GM23338 (cell line): ENCODE data around the gene AKAP10. TPM values are rescaled to one million over a fixed set of nuclear protein-coding genes. Genes with fewer than 3 reads are reported as not detected.

Experiments used
- ATAC-seq: fragments of 200-7000 bp; cut with Tn5 transposase; 3 replicates; pipeline ENCODE4 v1.9.1; 2020
- DNase-seq: peaks from one replicate; pipeline ENCODE4 v3.0.0-alpha.2; 2015; ENCODE audit warnings: low spot score
- H2AFZ ChIP-seq: fragments of 200-600 bp; sonication (generic); 2 replicates; pipeline ENCODE4 v1.8.0; 2016; ENCODE audit warnings: antibody characterized with exemption, mild to moderate bottlenecking, moderate library complexity
- H3F3A ChIP-seq: fragments of 200-600 bp; sonication (generic); replicated peaks from 2 replicates; pipeline ENCODE4 v1.8.0; 2017; ENCODE audit warnings: antibody characterized with exemption, mixed run types, low read depth
- H3K27ac ChIP-seq: fragments of 200-600 bp; sonication (generic); 2 replicates; pipeline ENCODE4 v1.6.1; 2016; ENCODE audit warnings: low read depth
- H3K27me3 ChIP-seq: fragments of 200-600 bp; sonication (generic); 2 replicates; pipeline ENCODE4 v1.8.0; 2016; ENCODE audit warnings: mild to moderate bottlenecking, mixed run types, moderate library complexity; ENCODE audit not compliant: insufficient read depth
- H3K36me3 ChIP-seq: fragments of 200-600 bp; sonication (generic); 2 replicates; pipeline ENCODE4 v1.8.0; 2016; ENCODE audit warnings: mild to moderate bottlenecking; ENCODE audit not compliant: insufficient read depth
- H3K4me1 ChIP-seq: fragments of 200-600 bp; sonication (generic); 2 replicates; pipeline ENCODE4 v1.8.0; 2016; ENCODE audit warnings: mild to moderate bottlenecking, moderate library complexity; ENCODE audit not compliant: insufficient read depth
- H3K4me2 ChIP-seq: fragments of 200-600 bp; sonication (generic); 2 replicates; pipeline ENCODE4 v1.7.1; 2017; ENCODE audit warnings: mixed run types
- H3K4me3 ChIP-seq: fragments of 200-600 bp; sonication (generic); 2 replicates; pipeline ENCODE4 v1.6.1; 2016; ENCODE audit warnings: mixed run types
- H3K79me2 ChIP-seq: fragments of 200-600 bp; sonication (generic); replicated peaks from 2 replicates; pipeline ENCODE4 v1.8.0; 2017; ENCODE audit warnings: mild to moderate bottlenecking; ENCODE audit not compliant: insufficient read depth
- H3K9me2 ChIP-seq: fragments of 200-600 bp; sonication (generic); 2 replicates; pipeline ENCODE4 v1.8.0; 2017; ENCODE audit not compliant: insufficient read depth
- H4K20me1 ChIP-seq: fragments of 200-600 bp; sonication (generic); replicated peaks from 2 replicates; pipeline ENCODE4 v1.8.0; 2017; ENCODE audit warnings: mild to moderate bottlenecking; ENCODE audit not compliant: insufficient read depth
- H3K27ac Mint-ChIP-seq: 2 replicates; pipeline ENCODE4 v1.8.0; 2020; ENCODE audit warnings: inconsistent platforms, mild to moderate bottlenecking, moderate library complexity, mixed read lengths
- H3K27me3 Mint-ChIP-seq: 3 replicates; pipeline ENCODE4 v1.8.0; 2022; ENCODE audit warnings: low read depth, mild to moderate bottlenecking, moderate library complexity, mixed read lengths, inconsistent platforms; ENCODE audit not compliant: insufficient read depth, poor library complexity
- H3K36me3 Mint-ChIP-seq: 3 replicates; pipeline ENCODE4 v1.8.0; 2021; ENCODE audit warnings: low read depth, mild to moderate bottlenecking, inconsistent platforms, moderate library complexity, mixed read lengths
- H3K4me1 Mint-ChIP-seq: 3 replicates; pipeline ENCODE4 v1.8.0; 2020; ENCODE audit warnings: mild to moderate bottlenecking, inconsistent platforms, mixed read lengths
- H3K4me3 Mint-ChIP-seq: 3 replicates; pipeline ENCODE4 v1.8.0; 2021; ENCODE audit warnings: moderate library complexity, mild to moderate bottlenecking, inconsistent platforms, mixed read lengths
- H3K9me3 Mint-ChIP-seq: 3 replicates; pipeline ENCODE4 v1.8.0; 2020; ENCODE audit warnings: moderate library complexity, mild to moderate bottlenecking, inconsistent platforms, mixed read lengths
- EZH2 ChIP-seq: fragments of 200-600 bp; sonication (generic); IDR thresholded peaks from one replicate; pipeline ENCODE4 v1.8.0; 2017; ENCODE audit warnings: antibody characterized with exemption, mild to moderate bottlenecking, low read depth; ENCODE audit not compliant: unreplicated experiment
- EZH2phosphoT487 ChIP-seq: fragments of 200-600 bp; sonication (generic); IDR thresholded peaks from one replicate; pipeline ENCODE4 v1.8.1; 2018; ENCODE audit warnings: antibody characterized with exemption; ENCODE audit not compliant: unreplicated experiment
- JUNB ChIP-seq: IDR thresholded peaks from one replicate; pipeline ENCODE4 v1.6.1; 2016; ENCODE audit warnings: antibody characterized with exemption; ENCODE audit not compliant: unreplicated experiment
- POLR2AphosphoS5 ChIP-seq: IDR thresholded peaks from 2 replicates; pipeline ENCODE4 v1.6.1; 2016; ENCODE audit warnings: antibody characterized with exemption, low read depth
- ZNF331 ChIP-seq: fragments of 250-450 bp; sonication (Bioruptor Pico); IDR thresholded peaks from 2 replicates; pipeline ENCODE4 v1.5.0; 2020; ENCODE audit warnings: low read depth, mild to moderate bottlenecking, moderate library complexity
- polyA plus RNA-seq: library from polyadenylated mRNA; unstranded; fragments of >200 nt; fragmentation: Nextera tagmentation; extraction: Ambion mirVana; gene quantifications from 2 replicates; pipeline ENCODE4 v1.2.1, GENCODE V29; 2016
- total RNA-seq: library from RNA; depleted of rRNA; stranded (reverse); fragments of >200 nt; shearing (Covaris generic); gene quantifications from 2 replicates; pipeline ENCODE4 v1.2.3, GENCODE V29; 2014
- TF ChIP-seq, protein P1 (sequence below): fragments of 250-450 bp; sonication (Bioruptor Pico); IDR thresholded peaks from 2 replicates; pipeline ENCODE4 v1.5.0; 2020; ENCODE audit warnings: mild to moderate bottlenecking, moderate library complexity
- TF ChIP-seq, protein P2 (sequence below): IDR thresholded peaks from one replicate; pipeline ENCODE4 v1.6.1; 2018; ENCODE audit warnings: antibody characterized with exemption; ENCODE audit not compliant: unreplicated experiment
- TF ChIP-seq, protein P3 (sequence below), 2 experiments: fragments of 200-600 bp in 1 of 2; sonication (generic) in 1 of 2; conservative IDR thresholded peaks; 2 replicates each; pipeline versions ENCODE4 v1.5.1 to v1.6.1; 2016 to 2017; ENCODE audit warnings: antibody characterized with exemption in 2 of 2, low read depth in 2 of 2, mild to moderate bottlenecking in 2 of 2, moderate library complexity in 1 of 2

AKAP10 gene
- total and polyA plus RNA-seq, 2 experiments from 2014 or later: 16.7 to 25.9 TPM

DNA sequence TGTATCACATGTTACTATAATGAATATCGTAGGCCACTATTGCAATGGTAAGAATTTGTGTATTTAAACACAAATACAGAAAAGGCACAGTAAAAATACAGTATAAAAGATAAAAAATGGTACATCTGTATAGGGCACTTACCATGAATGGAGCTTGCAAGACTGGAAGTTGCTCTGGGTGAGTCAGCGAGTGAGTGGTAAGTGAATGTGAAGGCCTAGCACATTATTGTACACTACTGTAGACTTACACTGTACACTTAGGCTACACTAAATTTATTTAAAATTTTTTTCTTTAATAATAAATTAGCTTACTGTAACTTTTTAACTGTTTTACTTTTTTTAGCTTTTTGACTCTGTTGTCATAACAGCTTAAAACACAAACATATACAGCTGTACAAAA lies 42.5 kb downstream of the AKAP10 start:
- Histone ChIP-seq H2AFZ (no peak overlapping the region), H3K4me3 (no peak overlapping the region), H3K79me2 (no peaks in the 10 kb centered on the region), H3K36me3 (peaks cover 46% of the 10 kb centered on the region), H3K4me2 (no peak overlapping the region), H3K4me1 (no peaks in the 10 kb centered on the region), H3K9me2 (no peaks in the 10 kb centered on the region), H3F3A (0 out of 2 replicates have a peak, but pooled peaks cover 3% of the 10 kb centered on the region), H3K27me3 (no peaks in the 10 kb centered on the region), H4K20me1 (0 out of 2 replicates have a peak, but pooled peaks cover 4% of the 10 kb centered on the region), H3K27ac (no peak overlapping the region)
- TF ChIP-seq, protein P1, sequence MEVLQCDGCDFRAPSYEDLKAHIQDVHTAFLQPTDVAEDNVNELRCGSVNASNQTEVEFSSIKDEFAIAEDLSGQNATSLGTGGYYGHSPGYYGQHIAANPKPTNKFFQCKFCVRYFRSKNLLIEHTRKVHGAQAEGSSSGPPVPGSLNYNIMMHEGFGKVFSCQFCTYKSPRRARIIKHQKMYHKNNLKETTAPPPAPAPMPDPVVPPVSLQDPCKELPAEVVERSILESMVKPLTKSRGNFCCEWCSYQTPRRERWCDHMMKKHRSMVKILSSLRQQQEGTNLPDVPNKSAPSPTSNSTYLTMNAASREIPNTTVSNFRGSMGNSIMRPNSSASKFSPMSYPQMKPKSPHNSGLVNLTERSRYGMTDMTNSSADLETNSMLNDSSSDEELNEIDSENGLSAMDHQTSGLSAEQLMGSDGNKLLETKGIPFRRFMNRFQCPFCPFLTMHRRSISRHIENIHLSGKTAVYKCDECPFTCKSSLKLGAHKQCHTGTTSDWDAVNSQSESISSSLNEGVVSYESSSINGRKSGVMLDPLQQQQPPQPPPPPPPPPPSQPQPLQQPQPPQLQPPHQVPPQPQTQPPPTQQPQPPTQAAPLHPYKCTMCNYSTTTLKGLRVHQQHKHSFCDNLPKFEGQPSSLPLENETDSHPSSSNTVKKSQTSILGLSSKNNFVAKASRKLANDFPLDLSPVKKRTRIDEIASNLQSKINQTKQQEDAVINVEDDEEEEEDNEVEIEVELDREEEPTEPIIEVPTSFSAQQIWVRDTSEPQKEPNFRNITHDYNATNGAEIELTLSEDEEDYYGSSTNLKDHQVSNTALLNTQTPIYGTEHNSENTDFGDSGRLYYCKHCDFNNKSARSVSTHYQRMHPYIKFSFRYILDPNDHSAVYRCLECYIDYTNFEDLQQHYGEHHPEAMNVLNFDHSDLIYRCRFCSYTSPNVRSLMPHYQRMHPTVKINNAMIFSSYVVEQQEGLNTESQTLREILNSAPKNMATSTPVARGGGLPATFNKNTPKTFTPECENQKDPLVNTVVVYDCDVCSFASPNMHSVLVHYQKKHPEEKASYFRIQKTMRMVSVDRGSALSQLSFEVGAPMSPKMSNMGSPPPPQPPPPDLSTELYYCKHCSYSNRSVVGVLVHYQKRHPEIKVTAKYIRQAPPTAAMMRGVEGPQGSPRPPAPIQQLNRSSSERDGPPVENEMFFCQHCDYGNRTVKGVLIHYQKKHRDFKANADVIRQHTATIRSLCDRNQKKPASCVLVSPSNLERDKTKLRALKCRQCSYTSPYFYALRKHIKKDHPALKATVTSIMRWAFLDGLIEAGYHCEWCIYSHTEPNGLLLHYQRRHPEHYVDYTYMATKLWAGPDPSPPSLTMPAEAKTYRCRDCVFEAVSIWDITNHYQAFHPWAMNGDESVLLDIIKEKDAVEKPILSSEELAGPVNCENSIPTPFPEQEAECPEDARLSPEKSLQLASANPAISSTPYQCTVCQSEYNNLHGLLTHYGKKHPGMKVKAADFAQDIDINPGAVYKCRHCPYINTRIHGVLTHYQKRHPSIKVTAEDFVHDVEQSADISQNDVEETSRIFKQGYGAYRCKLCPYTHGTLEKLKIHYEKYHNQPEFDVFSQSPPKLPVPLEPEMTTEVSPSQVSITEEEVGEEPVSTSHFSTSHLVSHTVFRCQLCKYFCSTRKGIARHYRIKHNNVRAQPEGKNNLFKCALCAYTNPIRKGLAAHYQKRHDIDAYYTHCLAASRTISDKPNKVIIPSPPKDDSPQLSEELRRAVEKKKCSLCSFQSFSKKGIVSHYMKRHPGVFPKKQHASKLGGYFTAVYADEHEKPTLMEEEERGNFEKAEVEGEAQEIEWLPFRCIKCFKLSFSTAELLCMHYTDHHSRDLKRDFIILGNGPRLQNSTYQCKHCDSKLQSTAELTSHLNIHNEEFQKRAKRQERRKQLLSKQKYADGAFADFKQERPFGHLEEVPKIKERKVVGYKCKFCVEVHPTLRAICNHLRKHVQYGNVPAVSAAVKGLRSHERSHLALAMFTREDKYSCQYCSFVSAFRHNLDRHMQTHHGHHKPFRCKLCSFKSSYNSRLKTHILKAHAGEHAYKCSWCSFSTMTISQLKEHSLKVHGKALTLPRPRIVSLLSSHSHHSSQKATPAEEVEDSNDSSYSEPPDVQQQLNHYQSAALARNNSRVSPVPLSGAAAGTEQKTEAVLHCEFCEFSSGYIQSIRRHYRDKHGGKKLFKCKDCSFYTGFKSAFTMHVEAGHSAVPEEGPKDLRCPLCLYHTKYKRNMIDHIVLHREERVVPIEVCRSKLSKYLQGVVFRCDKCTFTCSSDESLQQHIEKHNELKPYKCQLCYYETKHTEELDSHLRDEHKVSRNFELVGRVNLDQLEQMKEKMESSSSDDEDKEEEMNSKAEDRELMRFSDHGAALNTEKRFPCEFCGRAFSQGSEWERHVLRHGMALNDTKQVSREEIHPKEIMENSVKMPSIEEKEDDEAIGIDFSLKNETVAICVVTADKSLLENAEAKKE (CRISPR knock-in tag): no peak
- TF ChIP-seq ZNF331 (CRISPR knock-in tag) (no peak), EZH2phosphoT487 (no peak), JUNB (no peak), POLR2AphosphoS5 (no peak), EZH2 (no peak)
- TF ChIP-seq, protein P2, sequence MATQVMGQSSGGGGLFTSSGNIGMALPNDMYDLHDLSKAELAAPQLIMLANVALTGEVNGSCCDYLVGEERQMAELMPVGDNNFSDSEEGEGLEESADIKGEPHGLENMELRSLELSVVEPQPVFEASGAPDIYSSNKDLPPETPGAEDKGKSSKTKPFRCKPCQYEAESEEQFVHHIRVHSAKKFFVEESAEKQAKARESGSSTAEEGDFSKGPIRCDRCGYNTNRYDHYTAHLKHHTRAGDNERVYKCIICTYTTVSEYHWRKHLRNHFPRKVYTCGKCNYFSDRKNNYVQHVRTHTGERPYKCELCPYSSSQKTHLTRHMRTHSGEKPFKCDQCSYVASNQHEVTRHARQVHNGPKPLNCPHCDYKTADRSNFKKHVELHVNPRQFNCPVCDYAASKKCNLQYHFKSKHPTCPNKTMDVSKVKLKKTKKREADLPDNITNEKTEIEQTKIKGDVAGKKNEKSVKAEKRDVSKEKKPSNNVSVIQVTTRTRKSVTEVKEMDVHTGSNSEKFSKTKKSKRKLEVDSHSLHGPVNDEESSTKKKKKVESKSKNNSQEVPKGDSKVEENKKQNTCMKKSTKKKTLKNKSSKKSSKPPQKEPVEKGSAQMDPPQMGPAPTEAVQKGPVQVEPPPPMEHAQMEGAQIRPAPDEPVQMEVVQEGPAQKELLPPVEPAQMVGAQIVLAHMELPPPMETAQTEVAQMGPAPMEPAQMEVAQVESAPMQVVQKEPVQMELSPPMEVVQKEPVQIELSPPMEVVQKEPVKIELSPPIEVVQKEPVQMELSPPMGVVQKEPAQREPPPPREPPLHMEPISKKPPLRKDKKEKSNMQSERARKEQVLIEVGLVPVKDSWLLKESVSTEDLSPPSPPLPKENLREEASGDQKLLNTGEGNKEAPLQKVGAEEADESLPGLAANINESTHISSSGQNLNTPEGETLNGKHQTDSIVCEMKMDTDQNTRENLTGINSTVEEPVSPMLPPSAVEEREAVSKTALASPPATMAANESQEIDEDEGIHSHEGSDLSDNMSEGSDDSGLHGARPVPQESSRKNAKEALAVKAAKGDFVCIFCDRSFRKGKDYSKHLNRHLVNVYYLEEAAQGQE: no peak
- TF ChIP-seq, protein P3, sequence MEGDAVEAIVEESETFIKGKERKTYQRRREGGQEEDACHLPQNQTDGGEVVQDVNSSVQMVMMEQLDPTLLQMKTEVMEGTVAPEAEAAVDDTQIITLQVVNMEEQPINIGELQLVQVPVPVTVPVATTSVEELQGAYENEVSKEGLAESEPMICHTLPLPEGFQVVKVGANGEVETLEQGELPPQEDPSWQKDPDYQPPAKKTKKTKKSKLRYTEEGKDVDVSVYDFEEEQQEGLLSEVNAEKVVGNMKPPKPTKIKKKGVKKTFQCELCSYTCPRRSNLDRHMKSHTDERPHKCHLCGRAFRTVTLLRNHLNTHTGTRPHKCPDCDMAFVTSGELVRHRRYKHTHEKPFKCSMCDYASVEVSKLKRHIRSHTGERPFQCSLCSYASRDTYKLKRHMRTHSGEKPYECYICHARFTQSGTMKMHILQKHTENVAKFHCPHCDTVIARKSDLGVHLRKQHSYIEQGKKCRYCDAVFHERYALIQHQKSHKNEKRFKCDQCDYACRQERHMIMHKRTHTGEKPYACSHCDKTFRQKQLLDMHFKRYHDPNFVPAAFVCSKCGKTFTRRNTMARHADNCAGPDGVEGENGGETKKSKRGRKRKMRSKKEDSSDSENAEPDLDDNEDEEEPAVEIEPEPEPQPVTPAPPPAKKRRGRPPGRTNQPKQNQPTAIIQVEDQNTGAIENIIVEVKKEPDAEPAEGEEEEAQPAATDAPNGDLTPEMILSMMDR (conservative IDR thresholded peaks at IDR 0.05; ENCODE audit: low read depth in 2 of 2): no peak
- Mint-ChIP-seq H3K27me3 (no peaks in the 10 kb centered on the region), H3K4me1 (no peaks in the 10 kb centered on the region), H3K9me3 (no peaks in the 10 kb centered on the region), H3K4me3 (no peak overlapping the region), H3K27ac (no peak overlapping the region), H3K36me3 (peaks cover 61% of the 10 kb centered on the region)
- DNase-seq: no peak
- ATAC-seq: no peak
